GF-D8 (cell line): Measurements from ENCODE around the gene HSPG2.
A peak's percentile ranks its signal among the peaks of the same experiment; 100 is the strongest.
"Not testable (repeated sequence)": the region's sequence is repeated elsewhere in the genome, so short reads cannot be mapped to it uniquely, and the experiment has no call there.

ENCODE experiments used
- DNase-seq: peaks from one replicate; lab custom pipeline; 2025; lab: John Stamatoyannopoulos, UW

HSPG2 gene

GRCh38 chr1:21912038-21912758 is 24.9 kb downstream of the HSPG2 start:
- no peak for DNase-seq

GRCh38 chr1:21911205-21912001 is 25.7 kb downstream of the HSPG2 start:
- DNase-seq, result no peak

- no peak for DNase-seq
Observed at GRCh38 chr1:21910558-21911204, 26.4 kb downstream of the HSPG2 start.

GRCh38 chr1:21909787-21910503 is 27.2 kb downstream of the HSPG2 start:
- peak; percentile 54 for DNase-seq

- no peak for DNase-seq
Observed at GRCh38 chr1:21909286-21909759, 27.8 kb downstream of the HSPG2 start.

- DNase-seq, result not testable (repeated sequence)
Observed at GRCh38 chr1:21907737-21908534, 29.2 kb downstream of the HSPG2 start.

- DNase-seq, result no peak
Observed at GRCh38 chr1:21907079-21907418, 30.1 kb downstream of the HSPG2 start.

- no peak for DNase-seq
Observed at GRCh38 chr1:21906173-21907078, 30.7 kb downstream of the HSPG2 start.

- no peak for DNase-seq
Observed at GRCh38 chr1:21904704-21905520, 32.2 kb downstream of the HSPG2 start.

- no peak for DNase-seq
Observed at GRCh38 chr1:21904454-21904703, 32.7 kb downstream of the HSPG2 start.

- no peak for DNase-seq
Observed at GRCh38 chr1:21903638-21904453, 33.3 kb downstream of the HSPG2 start.

- DNase-seq, result no peak
Observed at GRCh38 chr1:21902026-21903012, 34.8 kb downstream of the HSPG2 start.

- no peak for DNase-seq
Observed at GRCh38 chr1:21901473-21901847, 35.6 kb downstream of the HSPG2 start.

GRCh38 chr1:21900766-21901472 is 36.2 kb downstream of the HSPG2 start:
- no peak for DNase-seq

- DNase-seq, result no peak
Observed at GRCh38 chr1:21899987-21900386, 37.1 kb downstream of the HSPG2 start.

- DNase-seq, result no peak
Observed at GRCh38 chr1:21899267-21899810, 37.8 kb downstream of the HSPG2 start.
